Transverse colon (tissue), 4 donors: ENCODE results near the gene OR2A2. TPM values are rescaled to one million over a fixed set of nuclear protein-coding genes. Genes with fewer than 3 reads are reported as not detected.
A peak's percentile ranks its signal among the peaks of the same experiment; 100 is the strongest.
"Not testable (repeated sequence)": the region's sequence is repeated elsewhere in the genome, so short reads cannot be mapped to it uniquely, and the experiment has no call there.

Source experiments
- DNase-seq: peaks from one replicate; pipeline ENCODE4 v3.0.0-alpha.2; 2019
- H3K27ac ChIP-seq, 4 donors: fragments of 200-600 bp; sonication (generic); 2 replicates each; pipeline ENCODE4 v1.5.1; 2016 to 2018; ENCODE audit warnings: inconsistent platforms in 4 of 4
- H3K27me3 ChIP-seq: fragments of 200-600 bp; sonication (generic); 2 replicates; pipeline ENCODE4 v1.5.1; 2017; ENCODE audit warnings: inconsistent platforms
- H3K36me3 ChIP-seq, 4 donors: fragments of 200-600 bp; sonication (generic); 2 replicates each; pipeline ENCODE4 v1.5.1; 2017 to 2019; ENCODE audit warnings: inconsistent platforms in 4 of 4
- H3K4me1 ChIP-seq, 4 donors: fragments of 200-600 bp; sonication (generic); 2 replicates each; pipeline ENCODE4 v1.5.1; 2017 to 2020; ENCODE audit warnings: inconsistent platforms in 4 of 4
- H3K4me3 ChIP-seq, 4 donors: fragments of 200-600 bp; sonication (generic); 1 replicate in 1 of 4; 2 replicates in 3 of 4; pipeline versions ENCODE4 v1.5.1 to v1.6.1; 2017 to 2019; ENCODE audit warnings: inconsistent platforms in 4 of 4
- H3K9me3 ChIP-seq, 2 donors: fragments of 200-600 bp; sonication (generic); 2 replicates each; pipeline ENCODE4 v1.5.1; 2017 to 2019; ENCODE audit warnings: inconsistent platforms in 2 of 2
- EP300 ChIP-seq: sonication (generic); formaldehyde crosslinking; IDR thresholded peaks from one replicate; pipeline ENCODE4 v1.6.1; 2017; ENCODE audit warnings: antibody characterized with exemption, low read depth
- POLR2A ChIP-seq: fragments of 450-650 bp; IDR thresholded peaks from one replicate; pipeline ENCODE4 v1.6.1; 2016; ENCODE audit warnings: antibody characterized with exemption, mild to moderate bottlenecking, moderate library complexity
- POLR2AphosphoS5 ChIP-seq, 3 donors: sonication (generic); formaldehyde crosslinking; IDR thresholded peaks; one replicate each; pipeline ENCODE4 v1.6.1; 2016; ENCODE audit warnings: antibody characterized with exemption in 3 of 3
- WGBS, 2 donors: methylation state at CpG; one replicate each; pipeline ENCODE4 v1.1.5; 2018; ENCODE audit warnings: low coverage in 1 of 2; 5-methylcytosine and 5-hydroxymethylcytosine counted together
- in situ Hi-C, 4 donors: fragments of 200-750 bp; cut with MboI; loops; one replicate each; pipeline versions ENCODE4 v1.15.0 to v1.15.1; 2017; ENCODE audit warnings: low sequenced_read_pairs in 3 of 4, low pct_ligation_motif_present in 1 of 4, low pct_unique_long_range_greater_than_20kb in 1 of 4
- intact Hi-C: fragments of 100-400 bp; cut with DNase I; formaldehyde crosslinking; loops from one replicate; pipeline ENCODE4 v1.15.1; 2023; ENCODE audit warnings: low total_unique reads
- total RNA-seq, 4 donors: library from RNA; depleted of rRNA; stranded (reverse); fragments of >200 nt; gene quantifications; one replicate each; pipeline ENCODE4 v1.1.0, GENCODE V29; 2016
- TF ChIP-seq, protein P1 (sequence below), 5 experiments: fragments of 200-600 bp in 3 of 5; fragments of 450-650 bp in 2 of 5; sonication (generic) in 3 of 5; IDR thresholded peaks; 1 replicate in 2 of 5; 2 replicates in 3 of 5; pipeline ENCODE4 v1.5.1; 2016 to 2017; ENCODE audit warnings: antibody characterized with exemption in 5 of 5, inconsistent platforms in 3 of 5, mild to moderate bottlenecking in 2 of 5, moderate library complexity in 1 of 5

Gene OR2A2
- total RNA-seq, 4 donors from 2014 or later: not detected

DNA sequence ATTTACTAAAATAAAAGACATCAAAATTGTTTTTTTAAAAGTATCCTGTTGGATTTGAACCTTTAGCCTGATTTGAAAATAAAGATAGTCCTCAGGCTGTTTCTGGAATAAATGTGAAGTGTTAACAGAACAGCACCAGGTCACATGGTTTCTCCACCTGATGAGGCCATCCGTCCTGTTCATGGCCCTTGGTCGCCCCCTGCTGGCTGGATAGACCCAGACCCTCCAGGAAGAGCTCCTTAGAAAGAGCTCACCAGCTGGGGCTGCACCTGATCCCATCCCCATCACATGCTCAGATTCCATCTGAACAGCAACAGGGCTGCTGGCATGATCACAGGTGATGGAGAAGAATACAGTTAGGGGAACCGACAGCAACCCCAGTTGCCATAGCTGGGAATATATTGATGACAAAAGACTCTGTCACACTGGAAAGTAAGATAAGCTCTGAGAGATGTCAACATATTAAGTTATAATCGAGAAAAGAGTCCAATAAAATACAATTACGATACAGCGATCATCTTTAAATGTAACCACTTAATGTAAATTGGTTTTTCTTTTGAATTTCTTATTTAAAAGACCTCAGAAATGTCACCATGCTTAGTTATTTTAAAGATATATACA lies 18.4 kb downstream of the OR2A2 start:
- WGBS, 2 donors: 34 to 36% methylated on average over 5 to 6 of the region's 6 CpGs
- in situ Hi-C loops: no loop called here
- TF ChIP-seq EP300 (no peak), POLR2A (no peak)
- TF ChIP-seq, protein P1, sequence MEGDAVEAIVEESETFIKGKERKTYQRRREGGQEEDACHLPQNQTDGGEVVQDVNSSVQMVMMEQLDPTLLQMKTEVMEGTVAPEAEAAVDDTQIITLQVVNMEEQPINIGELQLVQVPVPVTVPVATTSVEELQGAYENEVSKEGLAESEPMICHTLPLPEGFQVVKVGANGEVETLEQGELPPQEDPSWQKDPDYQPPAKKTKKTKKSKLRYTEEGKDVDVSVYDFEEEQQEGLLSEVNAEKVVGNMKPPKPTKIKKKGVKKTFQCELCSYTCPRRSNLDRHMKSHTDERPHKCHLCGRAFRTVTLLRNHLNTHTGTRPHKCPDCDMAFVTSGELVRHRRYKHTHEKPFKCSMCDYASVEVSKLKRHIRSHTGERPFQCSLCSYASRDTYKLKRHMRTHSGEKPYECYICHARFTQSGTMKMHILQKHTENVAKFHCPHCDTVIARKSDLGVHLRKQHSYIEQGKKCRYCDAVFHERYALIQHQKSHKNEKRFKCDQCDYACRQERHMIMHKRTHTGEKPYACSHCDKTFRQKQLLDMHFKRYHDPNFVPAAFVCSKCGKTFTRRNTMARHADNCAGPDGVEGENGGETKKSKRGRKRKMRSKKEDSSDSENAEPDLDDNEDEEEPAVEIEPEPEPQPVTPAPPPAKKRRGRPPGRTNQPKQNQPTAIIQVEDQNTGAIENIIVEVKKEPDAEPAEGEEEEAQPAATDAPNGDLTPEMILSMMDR (IDR thresholded peaks at IDR 0.05): peak; percentile 72 to 82 (median 79)

DNA sequence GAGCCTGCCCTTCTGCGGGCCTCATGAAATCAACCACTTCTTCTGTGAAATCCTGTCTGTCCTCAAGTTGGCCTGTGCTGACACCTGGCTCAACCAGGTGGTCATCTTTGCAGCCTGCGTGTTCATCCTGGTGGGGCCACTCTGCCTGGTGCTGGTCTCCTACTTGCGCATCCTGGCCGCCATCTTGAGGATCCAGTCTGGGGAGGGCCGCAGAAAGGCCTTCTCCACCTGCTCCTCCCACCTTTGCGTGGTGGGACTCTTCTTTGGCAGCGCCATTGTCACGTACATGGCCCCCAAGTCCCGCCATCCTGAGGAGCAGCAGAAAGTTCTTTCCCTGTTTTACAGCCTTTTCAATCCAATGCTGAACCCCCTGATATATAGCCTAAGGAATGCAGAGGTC lies 20.2 kb downstream of the OR2A2 start:
- H3K4me3 ChIP-seq, H3K36me3 ChIP-seq, DNase-seq, H3K27ac ChIP-seq, H3K4me1 ChIP-seq, in situ Hi-C loops, H3K27me3 ChIP-seq, intact Hi-C loops, H3K9me3 ChIP-seq: not testable (repeated sequence)
- WGBS, 2 donors: 90% methylated on average over 9 of the region's 9 CpGs; no CpG with 5 or more reads in 1 of the 2 donors

More for the DNA sequence above, 18.4 kb downstream of the OR2A2 start:
- Histone ChIP-seq H3K9me3 (no peaks in the 10 kb centered on the region), H3K4me3 (no peak overlapping the region), H3K4me1 (no peaks in the 10 kb centered on the region), H3K27ac (no peak overlapping the region), H3K36me3 (no peaks in the 10 kb centered on the region), H3K27me3 (no peaks in the 10 kb centered on the region)
- intact Hi-C loops: no loop called here
- DNase-seq: peak; percentile 91

DNA sequence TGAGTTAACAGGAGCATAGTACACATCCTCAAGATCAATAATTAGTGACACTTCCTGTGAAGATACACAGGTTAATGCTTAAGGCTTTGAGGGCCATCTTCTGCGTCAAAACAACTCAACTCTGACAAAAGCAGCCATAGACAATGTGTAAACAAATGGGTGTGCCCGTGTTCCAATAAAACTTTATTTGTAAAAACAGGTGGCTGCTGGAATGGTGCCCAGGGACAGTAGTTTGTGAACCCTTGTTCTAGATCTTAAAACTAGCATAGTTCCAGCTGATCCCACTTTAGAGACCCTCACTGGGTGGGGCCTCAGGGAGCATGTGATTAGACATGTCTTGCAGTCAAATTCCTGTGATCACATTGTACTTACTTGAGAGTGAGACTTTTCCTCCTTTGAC lies 21.3 kb downstream of the OR2A2 start:
- Histone ChIP-seq H3K4me1 (no peaks in the 10 kb centered on the region), H3K4me3 (no peak overlapping the region), H3K9me3 (no peaks in the 10 kb centered on the region), H3K27me3 (no peaks in the 10 kb centered on the region), H3K27ac (no peak overlapping the region), H3K36me3 (no peaks in the 10 kb centered on the region)
- DNase-seq: no peak
- TF ChIP-seq, protein P1 (IDR thresholded peaks at IDR 0.05): no peak
- TF ChIP-seq EP300: no peak
- no peak for TF ChIP-seq POLR2A
- TF ChIP-seq POLR2AphosphoS5 (IDR thresholded peaks at IDR 0.05): no peak
- 50 to 80% methylated on average over 1 to 2 of the region's 2 CpGs for WGBS, 2 donors
- in situ Hi-C loops (no loop called here), intact Hi-C loops (no loop called here)

DNA sequence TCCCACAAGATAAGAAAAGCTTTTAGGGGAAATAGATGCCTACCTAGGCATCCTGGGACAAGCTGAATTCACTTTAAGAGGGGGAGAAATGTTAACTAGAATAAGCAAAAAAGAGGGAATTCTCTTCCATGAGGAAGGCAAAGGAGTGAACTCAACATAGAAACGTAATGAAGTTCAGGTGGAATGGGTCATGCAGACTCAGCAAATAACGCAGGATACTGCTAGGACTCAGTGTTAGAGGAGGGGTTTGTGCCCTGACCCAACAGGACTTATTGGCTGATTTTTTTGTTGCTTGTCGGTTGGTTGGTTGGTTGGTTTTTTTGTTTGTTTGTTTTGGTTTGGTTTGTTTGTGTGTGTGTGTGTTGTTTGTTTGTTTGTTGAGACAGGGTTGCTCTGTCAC lies 22.9 kb downstream of the OR2A2 start:
- in situ Hi-C loops: no loop called here

More for the DNA sequence above, 22.9 kb downstream of the OR2A2 start:
- no peak for TF ChIP-seq POLR2AphosphoS5 (IDR thresholded peaks at IDR 0.05)
- TF ChIP-seq EP300: no peak
- TF ChIP-seq, protein P1 (IDR thresholded peaks at IDR 0.05): no peak
- TF ChIP-seq POLR2A: no peak
- H3K4me3 ChIP-seq: no peak overlapping the region
- DNase-seq: no peak
- no peaks in the 10 kb centered on the region for H3K36me3 ChIP-seq
- H3K4me1 ChIP-seq: no peaks in the 10 kb centered on the region
- no peaks in the 10 kb centered on the region for H3K27me3 ChIP-seq
- no peaks in the 10 kb centered on the region for H3K9me3 ChIP-seq
- H3K27ac ChIP-seq: no peak overlapping the region
- intact Hi-C loops: no loop called here
- 70 to 92% methylated on average over 2 to 3 of the region's 3 CpGs for WGBS, 2 donors
